Measurements from ENCODE around the gene UBE2QL1. TPM values are rescaled to one million over a fixed set of nuclear protein-coding genes. Genes with fewer than 3 reads are reported as not detected.

Gene UBE2QL1
- total RNA-seq, 2 experiments from 2014 or later: 0.33 to 0.45 TPM

GRCh38 chr5:6475626-6476312 lies 27.1 kb downstream of the UBE2QL1 start:
- Histone ChIP-seq H3K4me1 (ENCODE audit: insufficient read depth, low read length) (no peaks in the 10 kb centered on the region), H3K36me3 (ENCODE audit: insufficient read depth, low read length) (no peaks in the 10 kb centered on the region), H3K27ac (ENCODE audit: low read depth in 1 of 2, low read length in 2 of 2) (no peak overlapping the region), H3K9me3 (ENCODE audit: control insufficient read depth in 1 of 2, insufficient read depth in 1 of 2, low read length in 2 of 2) (peaks cover 0 to 14% of the 10 kb centered on the region in 2 experiments), H3K27me3 (ENCODE audit: control insufficient read depth in 1 of 2, insufficient read depth in 2 of 2, low read length in 2 of 2) (no peaks in the 10 kb centered on the region), H3K4me3 (ENCODE audit: low read length) (no peak overlapping the region)
- POLR2A ChIA-PET: no interaction called here
- Mint-ChIP-seq H3K27ac (no peak overlapping the region), H3K36me3 (ENCODE audit: low read depth) (no peaks in the 10 kb centered on the region), H3K27me3 (peaks cover 14% of the 10 kb centered on the region), H3K4me3 (no peak overlapping the region), H3K9me3 (no peaks in the 10 kb centered on the region), H3K4me1 (ENCODE audit: low read depth) (no peaks in the 10 kb centered on the region)
- DNase-seq: no peak
- no peak for TF ChIP-seq CTCF (IDR thresholded peaks at IDR 0.05)
- no peak for ATAC-seq (ENCODE audit: poor library complexity)
- intact Hi-C loops (cut with DNase I, micrococcal nuclease): no loop called here
- CTCF ChIA-PET: no interaction called here

GRCh38 chr5:6476313-6476661 lies 27.6 kb downstream of the UBE2QL1 start:
- H3K36me3 Mint-ChIP-seq (ENCODE audit: low read depth): no peaks in the 10 kb centered on the region
- no peak overlapping the region for H3K4me3 Mint-ChIP-seq
- no peaks in the 10 kb centered on the region for H3K4me1 Mint-ChIP-seq (ENCODE audit: low read depth)
- no peak for DNase-seq
- ATAC-seq (ENCODE audit: poor library complexity): no peak
- no peak overlapping the region for H3K27ac Mint-ChIP-seq
- Histone ChIP-seq H3K27me3 (ENCODE audit: control insufficient read depth in 1 of 2, insufficient read depth in 2 of 2, low read length in 2 of 2) (no peaks in the 10 kb centered on the region), H3K9me3 (ENCODE audit: control insufficient read depth in 1 of 2, insufficient read depth in 1 of 2, low read length in 2 of 2) (peaks cover 0 to 14% of the 10 kb centered on the region in 2 experiments), H3K36me3 (ENCODE audit: insufficient read depth, low read length) (no peaks in the 10 kb centered on the region), H3K27ac (ENCODE audit: low read depth in 1 of 2, low read length in 2 of 2) (no peak overlapping the region), H3K4me1 (ENCODE audit: insufficient read depth, low read length) (no peaks in the 10 kb centered on the region), H3K4me3 (ENCODE audit: low read length) (no peak overlapping the region)
- intact Hi-C loops (cut with DNase I, micrococcal nuclease): no loop called here
- no peak for TF ChIP-seq CTCF (IDR thresholded peaks at IDR 0.05)
- ChIA-PET CTCF (no interaction called here), POLR2A (no interaction called here)
- peaks cover 9% of the 10 kb centered on the region for H3K27me3 Mint-ChIP-seq
- no peaks in the 10 kb centered on the region for H3K9me3 Mint-ChIP-seq

- no peaks in the 10 kb centered on the region for H3K4me1 Mint-ChIP-seq (ENCODE audit: low read depth)
Measured at GRCh38 chr5:6478793-6479192, 30.1 kb downstream of the UBE2QL1 start.

More at GRCh38 chr5:6478793-6479192, 30.1 kb downstream of the UBE2QL1 start:
- Mint-ChIP-seq H3K27me3 (peaks cover 5% of the 10 kb centered on the region), H3K36me3 (ENCODE audit: low read depth) (no peaks in the 10 kb centered on the region), H3K27ac (no peak overlapping the region), H3K4me3 (no peak overlapping the region), H3K9me3 (no peaks in the 10 kb centered on the region)
- DNase-seq (no peak), ATAC-seq (ENCODE audit: poor library complexity) (no peak)
- TF ChIP-seq CTCF (IDR thresholded peaks at IDR 0.05): no peak
- ChIA-PET POLR2A (no interaction called here), CTCF (no interaction called here)
- Histone ChIP-seq H3K27ac (ENCODE audit: low read depth in 1 of 2, low read length in 2 of 2) (no peak overlapping the region), H3K36me3 (ENCODE audit: insufficient read depth, low read length) (no peaks in the 10 kb centered on the region), H3K27me3 (ENCODE audit: control insufficient read depth in 1 of 2, insufficient read depth in 2 of 2, low read length in 2 of 2) (no peaks in the 10 kb centered on the region), H3K4me3 (ENCODE audit: low read length) (no peak overlapping the region), H3K4me1 (ENCODE audit: insufficient read depth, low read length) (no peaks in the 10 kb centered on the region), H3K9me3 (ENCODE audit: control insufficient read depth in 1 of 2, insufficient read depth in 1 of 2, low read length in 2 of 2) (peaks cover 0 to 14% of the 10 kb centered on the region in 2 experiments)
- intact Hi-C loops (cut with DNase I, micrococcal nuclease): no loop called here

Measured in CD4-positive, alpha-beta T cell (primary cell).